ENCODE data around the gene SDK2. TPM values are rescaled to one million over a fixed set of nuclear protein-coding genes. Genes with fewer than 3 reads are reported as not detected.

The SDK2 gene
- total RNA-seq, 1 donor from 2014 or later, result 12.3 TPM

GRCh38 chr17:73342541-73343167 is 301.6 kb downstream of the SDK2 start:
- Mint-ChIP-seq H3K4me3 (ENCODE audit: unreplicated experiment) (peak overlapping the region; percentile 59), H3K27me3 (ENCODE audit: unreplicated experiment) (peaks cover 14% of the 10 kb centered on the region), H3K9me3 (ENCODE audit: unreplicated experiment) (peaks cover 14% of the 10 kb centered on the region), H3K27ac (ENCODE audit: unreplicated experiment) (peak overlapping the region; percentile 98), H3K4me1 (ENCODE audit: low read depth, unreplicated experiment) (peaks cover 35% of the 10 kb centered on the region), H3K36me3 (ENCODE audit: unreplicated experiment) (no peaks in the 10 kb centered on the region)
- TF ChIP-seq, protein P1, sequence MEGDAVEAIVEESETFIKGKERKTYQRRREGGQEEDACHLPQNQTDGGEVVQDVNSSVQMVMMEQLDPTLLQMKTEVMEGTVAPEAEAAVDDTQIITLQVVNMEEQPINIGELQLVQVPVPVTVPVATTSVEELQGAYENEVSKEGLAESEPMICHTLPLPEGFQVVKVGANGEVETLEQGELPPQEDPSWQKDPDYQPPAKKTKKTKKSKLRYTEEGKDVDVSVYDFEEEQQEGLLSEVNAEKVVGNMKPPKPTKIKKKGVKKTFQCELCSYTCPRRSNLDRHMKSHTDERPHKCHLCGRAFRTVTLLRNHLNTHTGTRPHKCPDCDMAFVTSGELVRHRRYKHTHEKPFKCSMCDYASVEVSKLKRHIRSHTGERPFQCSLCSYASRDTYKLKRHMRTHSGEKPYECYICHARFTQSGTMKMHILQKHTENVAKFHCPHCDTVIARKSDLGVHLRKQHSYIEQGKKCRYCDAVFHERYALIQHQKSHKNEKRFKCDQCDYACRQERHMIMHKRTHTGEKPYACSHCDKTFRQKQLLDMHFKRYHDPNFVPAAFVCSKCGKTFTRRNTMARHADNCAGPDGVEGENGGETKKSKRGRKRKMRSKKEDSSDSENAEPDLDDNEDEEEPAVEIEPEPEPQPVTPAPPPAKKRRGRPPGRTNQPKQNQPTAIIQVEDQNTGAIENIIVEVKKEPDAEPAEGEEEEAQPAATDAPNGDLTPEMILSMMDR (IDR thresholded peaks at IDR 0.05; ENCODE audit: partially characterized antibody, unreplicated experiment), result no peak
- DNase-seq, result no peak

DNA sequence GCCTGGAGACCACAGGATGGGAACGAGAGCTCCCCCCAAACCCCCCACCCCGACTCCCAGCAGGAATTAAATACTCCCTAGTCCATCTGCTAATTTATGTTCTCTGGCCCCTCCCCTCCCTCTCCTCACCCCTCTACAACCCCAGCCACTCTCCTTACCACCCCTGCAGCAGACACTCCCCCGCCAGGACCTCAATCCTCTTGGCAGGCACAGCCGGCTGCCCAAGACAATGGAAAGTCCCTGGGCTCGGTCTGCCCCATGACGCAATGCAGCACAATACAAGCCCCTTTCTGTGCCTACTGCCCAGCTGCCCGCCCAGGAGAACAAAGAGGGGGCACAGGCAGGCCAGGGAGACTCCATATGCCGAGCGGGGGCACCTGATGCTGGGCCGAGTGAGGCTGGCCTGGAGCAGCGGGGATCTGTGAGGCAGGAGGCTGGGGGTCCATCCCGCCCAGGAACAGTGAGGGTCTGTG is 302.2 kb downstream of the SDK2 start:
- peak overlapping the region; percentile 59 for H3K4me3 Mint-ChIP-seq (ENCODE audit: unreplicated experiment)

GRCh38 chr17:73341350-73342049 is 302.7 kb downstream of the SDK2 start:
- H3K27ac Mint-ChIP-seq (ENCODE audit: unreplicated experiment), result peak overlapping the region; percentile 98
- H3K36me3 Mint-ChIP-seq (ENCODE audit: unreplicated experiment), result no peaks in the 10 kb centered on the region
- TF ChIP-seq, protein P1 (IDR thresholded peaks at IDR 0.05; ENCODE audit: partially characterized antibody, unreplicated experiment), result no peak
- peaks cover 14% of the 10 kb centered on the region for H3K9me3 Mint-ChIP-seq (ENCODE audit: unreplicated experiment)
- peak overlapping the region; percentile 59 for H3K4me3 Mint-ChIP-seq (ENCODE audit: unreplicated experiment)
- H3K4me1 Mint-ChIP-seq (ENCODE audit: low read depth, unreplicated experiment), result peaks cover 46% of the 10 kb centered on the region
- peaks cover 17% of the 10 kb centered on the region for H3K27me3 Mint-ChIP-seq (ENCODE audit: unreplicated experiment)
- DNase-seq, result no peak

More for the DNA sequence above, 302.2 kb downstream of the SDK2 start:
- Mint-ChIP-seq H3K36me3 (ENCODE audit: unreplicated experiment) (no peaks in the 10 kb centered on the region), H3K4me1 (ENCODE audit: low read depth, unreplicated experiment) (peaks cover 40% of the 10 kb centered on the region), H3K27me3 (ENCODE audit: unreplicated experiment) (peaks cover 17% of the 10 kb centered on the region), H3K9me3 (ENCODE audit: unreplicated experiment) (peaks cover 14% of the 10 kb centered on the region), H3K27ac (ENCODE audit: unreplicated experiment) (peak overlapping the region; percentile 98)
- DNase-seq, result peak; percentile 80
- TF ChIP-seq, protein P1 (IDR thresholded peaks at IDR 0.05; ENCODE audit: partially characterized antibody, unreplicated experiment), result no peak

DNA sequence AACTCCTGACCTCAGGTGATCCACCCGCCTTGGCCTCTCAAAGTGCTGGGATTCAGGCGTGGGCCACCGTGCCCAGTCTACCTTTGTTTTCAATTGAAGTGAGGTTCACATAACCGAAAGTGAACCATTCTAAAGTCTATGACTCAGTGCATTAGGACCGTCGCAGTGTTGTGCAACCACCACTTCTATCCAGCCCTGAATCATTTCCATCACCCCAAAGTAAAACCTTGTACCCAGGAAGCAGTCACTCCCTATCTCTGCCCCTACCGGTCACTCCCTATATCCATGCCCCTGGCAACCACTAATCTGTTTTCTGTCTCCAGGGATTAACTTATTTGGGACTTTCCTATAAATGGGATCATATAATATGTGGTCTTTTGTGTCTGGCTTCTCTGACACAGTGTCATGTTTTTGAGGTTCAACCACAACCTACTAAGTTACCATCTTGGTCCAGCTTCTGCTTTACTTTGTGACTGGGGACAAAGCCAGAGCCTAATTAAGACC is 304.1 kb downstream of the SDK2 start:
- DNase-seq, result no peak
- Mint-ChIP-seq H3K27ac (ENCODE audit: unreplicated experiment) (peak overlapping the region; percentile 43), H3K4me1 (ENCODE audit: low read depth, unreplicated experiment) (peaks cover 49% of the 10 kb centered on the region), H3K27me3 (ENCODE audit: unreplicated experiment) (peaks cover 13% of the 10 kb centered on the region), H3K36me3 (ENCODE audit: unreplicated experiment) (no peaks in the 10 kb centered on the region), H3K4me3 (ENCODE audit: unreplicated experiment) (no peak overlapping the region), H3K9me3 (ENCODE audit: unreplicated experiment) (peaks cover 14% of the 10 kb centered on the region)
- TF ChIP-seq, protein P1 (IDR thresholded peaks at IDR 0.05; ENCODE audit: partially characterized antibody, unreplicated experiment), result no peak

Data from glutamatergic neuron (in vitro differentiated cells).